Left lung (tissue), 10 donors: ENCODE results near the gene KCND3. TPM values are rescaled to one million over a fixed set of nuclear protein-coding genes. Genes with fewer than 3 reads are reported as not detected.

Experiments used
- ATAC-seq: fragments of 200-7000 bp; cut with Tn5 transposase; one replicate; pipeline ENCODE4 v1.9.1; 2020; ENCODE audit warnings: moderate library complexity
- DNase-seq, 4 donors: peaks; one replicate each; pipeline ENCODE4 v3.0.0-alpha.2; 2013 to 2020
- H3K27ac ChIP-seq, 2 donors: fragments of 200-600 bp; sonication (generic) in 1 of 2; one replicate each; pipeline versions ENCODE4 v1.5.0 to v1.8.0; 2020 to 2021
- H3K27me3 ChIP-seq, 2 donors: fragments of 200-600 bp; sonication (generic) in 1 of 2; one replicate each; pipeline versions ENCODE4 v1.5.0 to v1.8.0; 2020 to 2021
- H3K36me3 ChIP-seq, 2 donors: fragments of 200-600 bp; sonication (generic) in 1 of 2; one replicate each; pipeline versions ENCODE4 v1.5.0 to v1.8.0; 2020 to 2021
- H3K4me1 ChIP-seq, 2 donors: fragments of 200-600 bp; one replicate each; pipeline ENCODE4 v1.8.0; 2021
- H3K4me3 ChIP-seq, 2 donors: fragments of 200-600 bp; sonication (generic) in 1 of 2; one replicate each; pipeline versions ENCODE4 v1.5.0 to v1.8.0; 2020 to 2021; ENCODE audit warnings: mild to moderate bottlenecking in 1 of 2
- H3K9me3 ChIP-seq, 2 donors: fragments of 200-600 bp; sonication (generic) in 1 of 2; one replicate each; pipeline versions ENCODE4 v1.5.0 to v1.8.0; 2020 to 2021
- CTCF ChIP-seq, 2 donors: fragments of 200-600 bp; sonication (generic) in 1 of 2; IDR thresholded peaks; one replicate each; pipeline versions ENCODE4 v1.5.0 to v1.8.0; 2021; ENCODE audit warnings: antibody characterized with exemption in 2 of 2
- intact Hi-C, 2 donors: fragments of 100-400 bp; cut with DNase I; formaldehyde crosslinking; loops; one replicate each; pipeline versions ENCODE4 v1.11.2 to v1.14.2; 2022
- polyA plus RNA-seq, 6 donors: library from polyadenylated mRNA; unstranded; fragments of 120-200 nt; gene quantifications; one replicate each; pipeline ENCODE4 v1.2.1, GENCODE V29; 2013; ENCODE audit not compliant: insufficient read length in 6 of 6
- total RNA-seq, 2 donors: library from RNA; stranded (reverse); fragmentation: NEBNext Ultra II Directional; extraction: Animal tissue kit (Norgen Biotek cat#: 25700); gene quantifications; one replicate each; pipeline ENCODE4 v1.2.1, GENCODE V29; 2021
- donor health status: DM: no; HTN: yes; CAD: no.
- donor health status: DM: no; HTN: no; CAD: no.

The KCND3 gene
- total and polyA plus RNA-seq, 8 donors: 0.32 to 10.2 (median 0.58) TPM

- Histone ChIP-seq H3K4me3 (no peak overlapping the region), H3K4me1 (no peaks in the 10 kb centered on the region), H3K9me3 (no peaks in the 10 kb centered on the region), H3K27me3 (peaks cover 0 to 3% of the 10 kb centered on the region in 2 donors), H3K36me3 (no peaks in the 10 kb centered on the region), H3K27ac (no peak overlapping the region)
- intact Hi-C loops: no loop called here
- ATAC-seq: no peak
- TF ChIP-seq CTCF (IDR thresholded peaks at IDR 0.05): no peak
- no peak for DNase-seq
These were observed 12.0 kb upstream of the KCND3 start for GRCh38 chr1:112001436-112001835.

GRCh38 chr1:112000048-112000447 lies 10.6 kb upstream of the KCND3 start:
- no peak overlapping the region for H3K27ac ChIP-seq
- H3K4me3 ChIP-seq: no peak overlapping the region
- no peaks in the 10 kb centered on the region for H3K4me1 ChIP-seq
- no peaks in the 10 kb centered on the region for H3K36me3 ChIP-seq
- no peak for DNase-seq
- no peak for TF ChIP-seq CTCF (IDR thresholded peaks at IDR 0.05)
- intact Hi-C loops: no loop called here
- H3K27me3 ChIP-seq: peaks cover 0 to 6% of the 10 kb centered on the region in 2 donors
- H3K9me3 ChIP-seq: no peaks in the 10 kb centered on the region
- no peak for ATAC-seq

- Histone ChIP-seq H3K36me3 (no peaks in the 10 kb centered on the region), H3K4me1 (no peaks in the 10 kb centered on the region), H3K4me3 (no peak overlapping the region), H3K9me3 (no peaks in the 10 kb centered on the region), H3K27me3 (peaks cover 0 to 14% of the 10 kb centered on the region in 2 donors), H3K27ac (no peak overlapping the region)
- no peak for ATAC-seq
- no peak for TF ChIP-seq CTCF (IDR thresholded peaks at IDR 0.05)
- intact Hi-C loops: no loop called here
- no peak for DNase-seq
These were observed 8.9 kb upstream of the KCND3 start for GRCh38 chr1:111998332-111998731.

- no peaks in the 10 kb centered on the region for H3K36me3 ChIP-seq
- no peak for ATAC-seq
- no peak for TF ChIP-seq CTCF (IDR thresholded peaks at IDR 0.05)
- H3K27ac ChIP-seq: no peak overlapping the region
- intact Hi-C loops: no loop called here
- H3K4me1 ChIP-seq: peaks cover 0 to 39% of the 10 kb centered on the region in 2 donors
- H3K4me3 ChIP-seq: no peak overlapping the region
- H3K27me3 ChIP-seq: peaks cover 8 to 69% of the 10 kb centered on the region in 2 donors
- no peak for DNase-seq
- no peaks in the 10 kb centered on the region for H3K9me3 ChIP-seq
These were observed 3.0 kb upstream of the KCND3 start for GRCh38 chr1:111992476-111992875.

GRCh38 chr1:111990878-111991718 lies 1.6 kb upstream of the KCND3 start:
- intact Hi-C loops: no loop called here
- Histone ChIP-seq H3K4me3 (peak overlapping the region; percentile 47 to 57), H3K27ac (peak overlapping the region in 1 of 2 donors; percentile 28), H3K4me1 (peaks cover 0 to 39% of the 10 kb centered on the region in 2 donors), H3K36me3 (no peaks in the 10 kb centered on the region), H3K9me3 (no peaks in the 10 kb centered on the region), H3K27me3 (peaks cover 8 to 81% of the 10 kb centered on the region in 2 donors)
- ATAC-seq (peak; percentile 86), DNase-seq (peak; percentile 35 to 84 (median 72))
- peak in 1 of 2 donors; percentile 15 for TF ChIP-seq CTCF (IDR thresholded peaks at IDR 0.05)
